ENCODE data around the gene POLR2E.

The POLR2E gene

GRCh38 chr19:1107661-1108261 lies 12.6 kb upstream of the POLR2E start:
- Histone ChIP-seq H3K4me1 (ENCODE audit: control insufficient read depth in 1 of 2, insufficient read depth in 2 of 2, low read length in 2 of 2) (peaks cover 6 to 37% of the 10 kb centered on the region in 2 donors), H3K36me3 (ENCODE audit: control insufficient read depth in 1 of 2, insufficient read depth in 2 of 2, low read length in 2 of 2) (peaks cover 9 to 60% of the 10 kb centered on the region in 2 donors), H3K9me3 (ENCODE audit: control insufficient read depth in 1 of 2, low read length in 2 of 2) (no peaks in the 10 kb centered on the region), H3K27ac (ENCODE audit: low read length) (no peak overlapping the region), H3K27me3 (ENCODE audit: low read depth, low read length) (no peaks in the 10 kb centered on the region), H3K4me3 (ENCODE audit: low read depth in 1 of 2, low read length in 2 of 2) (no peak overlapping the region)

DNA sequence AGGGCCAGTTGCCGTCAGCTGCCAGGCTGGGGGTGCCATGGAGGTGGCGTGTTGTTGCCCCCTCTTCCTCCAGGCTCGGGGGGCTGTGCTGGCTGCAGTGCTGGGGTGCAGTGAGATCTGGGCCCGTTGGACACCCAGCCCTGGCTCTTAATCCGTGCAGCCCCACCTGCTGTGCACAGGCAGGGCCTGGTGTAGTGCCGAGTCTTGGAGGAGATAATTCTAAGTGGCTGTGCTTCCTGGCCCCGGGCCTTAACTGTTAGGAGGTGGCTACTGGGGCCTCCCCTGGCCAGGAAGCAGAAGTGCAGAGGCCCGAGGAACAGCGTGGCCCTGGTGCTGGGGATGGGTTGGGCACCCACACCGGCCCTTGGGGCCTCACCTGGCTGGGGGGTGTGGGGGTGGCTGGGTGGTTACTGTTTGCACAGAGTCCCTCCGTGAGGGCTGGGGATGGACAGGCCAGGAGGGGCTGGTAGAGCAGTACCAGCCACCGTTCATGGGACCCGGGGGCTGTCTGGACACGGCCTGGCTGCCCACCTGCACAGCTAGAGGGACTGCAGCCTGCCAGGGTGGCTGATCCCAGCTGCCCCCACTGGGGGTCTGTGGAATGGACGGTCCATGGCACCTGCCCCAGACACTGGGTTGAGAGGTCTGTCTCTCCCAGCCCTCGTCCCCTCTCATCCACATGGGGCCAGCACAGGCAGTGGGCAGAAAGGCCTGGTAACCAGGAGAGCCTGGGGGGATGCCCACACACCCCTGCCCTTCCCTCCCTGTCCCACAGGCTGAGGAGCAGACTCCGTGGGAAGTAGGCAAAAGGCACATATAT lies 11.9 kb upstream of the POLR2E start:
- Histone ChIP-seq H3K4me3 (ENCODE audit: low read depth in 1 of 2, low read length in 2 of 2) (no peak overlapping the region), H3K27me3 (ENCODE audit: low read depth, low read length) (no peaks in the 10 kb centered on the region), H3K36me3 (ENCODE audit: control insufficient read depth in 1 of 2, insufficient read depth in 2 of 2, low read length in 2 of 2) (peaks cover 9 to 55% of the 10 kb centered on the region in 2 donors), H3K9me3 (ENCODE audit: control insufficient read depth in 1 of 2, low read length in 2 of 2) (no peaks in the 10 kb centered on the region), H3K4me1 (ENCODE audit: control insufficient read depth in 1 of 2, insufficient read depth in 2 of 2, low read length in 2 of 2) (peaks cover 10 to 35% of the 10 kb centered on the region in 2 donors), H3K27ac (ENCODE audit: low read length) (no peak overlapping the region)

- peaks cover 10 to 33% of the 10 kb centered on the region in 2 donors for H3K4me1 ChIP-seq (ENCODE audit: control insufficient read depth in 1 of 2, insufficient read depth in 2 of 2, low read length in 2 of 2)
- no peaks in the 10 kb centered on the region for H3K27me3 ChIP-seq (ENCODE audit: low read depth, low read length)
- H3K4me3 ChIP-seq (ENCODE audit: low read depth in 1 of 2, low read length in 2 of 2) = no peak overlapping the region
- no peak overlapping the region for H3K27ac ChIP-seq (ENCODE audit: low read length)
- H3K9me3 ChIP-seq (ENCODE audit: control insufficient read depth in 1 of 2, low read length in 2 of 2) = no peaks in the 10 kb centered on the region
- H3K36me3 ChIP-seq (ENCODE audit: control insufficient read depth in 1 of 2, insufficient read depth in 2 of 2, low read length in 2 of 2) = peaks cover 6 to 49% of the 10 kb centered on the region in 2 donors
Measured at GRCh38 chr19:1105873-1106840, 11.0 kb upstream of the POLR2E start.

- peaks cover 10 to 33% of the 10 kb centered on the region in 2 donors for H3K4me1 ChIP-seq (ENCODE audit: control insufficient read depth in 1 of 2, insufficient read depth in 2 of 2, low read length in 2 of 2)
- H3K27ac ChIP-seq (ENCODE audit: low read length) = no peak overlapping the region
- H3K36me3 ChIP-seq (ENCODE audit: control insufficient read depth in 1 of 2, insufficient read depth in 2 of 2, low read length in 2 of 2) = peaks cover 0 to 40% of the 10 kb centered on the region in 2 donors
- H3K9me3 ChIP-seq (ENCODE audit: control insufficient read depth in 1 of 2, low read length in 2 of 2) = no peaks in the 10 kb centered on the region
- H3K4me3 ChIP-seq (ENCODE audit: low read depth in 1 of 2, low read length in 2 of 2) = peak overlapping the region; percentile 62 to 79
- no peaks in the 10 kb centered on the region for H3K27me3 ChIP-seq (ENCODE audit: low read depth, low read length)
Measured at GRCh38 chr19:1105008-1105872, 10.1 kb upstream of the POLR2E start.

- peak overlapping the region; percentile 62 to 79 for H3K4me3 ChIP-seq (ENCODE audit: low read depth in 1 of 2, low read length in 2 of 2)
- H3K4me1 ChIP-seq (ENCODE audit: control insufficient read depth in 1 of 2, insufficient read depth in 2 of 2, low read length in 2 of 2) = peaks cover 10 to 36% of the 10 kb centered on the region in 2 donors
- no peak overlapping the region for H3K27ac ChIP-seq (ENCODE audit: low read length)
- H3K9me3 ChIP-seq (ENCODE audit: control insufficient read depth in 1 of 2, low read length in 2 of 2) = no peaks in the 10 kb centered on the region
- peaks cover 0 to 33% of the 10 kb centered on the region in 2 donors for H3K36me3 ChIP-seq (ENCODE audit: control insufficient read depth in 1 of 2, insufficient read depth in 2 of 2, low read length in 2 of 2)
- no peaks in the 10 kb centered on the region for H3K27me3 ChIP-seq (ENCODE audit: low read depth, low read length)
Measured at GRCh38 chr19:1104311-1105007, 9.3 kb upstream of the POLR2E start.

DNA sequence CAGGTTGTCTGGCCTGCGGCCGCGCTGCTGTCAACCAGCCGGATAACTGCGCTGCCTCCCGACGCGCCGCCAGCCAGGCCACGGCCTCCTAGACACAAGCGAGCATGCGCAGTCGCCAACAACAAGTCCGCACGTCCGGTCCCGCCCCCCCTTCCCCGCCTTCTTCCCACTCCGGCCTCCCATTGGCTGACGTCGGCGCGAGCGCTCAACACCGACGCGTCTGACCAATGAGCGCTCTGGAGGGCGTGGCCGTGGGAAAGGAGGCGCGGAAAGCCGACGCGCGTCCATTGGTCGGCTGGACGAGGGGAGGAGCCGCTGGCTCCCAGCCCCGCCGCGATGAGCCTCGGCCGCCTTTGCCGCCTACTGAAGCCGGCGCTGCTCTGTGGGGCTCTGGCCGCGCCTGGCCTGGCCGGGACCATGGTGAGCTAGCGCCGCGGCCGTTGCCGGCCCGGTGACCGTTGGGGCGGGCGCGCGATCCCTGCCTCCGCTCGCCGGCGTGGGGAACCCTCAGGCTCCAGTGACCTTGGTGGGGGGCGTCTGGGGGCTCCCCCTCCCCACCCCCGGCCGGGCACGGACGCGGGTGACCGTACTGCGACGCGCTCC lies 8.6 kb upstream of the POLR2E start, which contains the start of gene GPX4:
Gene GPX4 (plus strand): TSS at position 287 of the 603 bp plus-strand sequence. CDS start 50 bp downstream, at position 337.
- H3K4me1 ChIP-seq (ENCODE audit: control insufficient read depth in 1 of 2, insufficient read depth in 2 of 2, low read length in 2 of 2) = peaks cover 14 to 42% of the 10 kb centered on the region in 2 donors
- H3K9me3 ChIP-seq (ENCODE audit: control insufficient read depth in 1 of 2, low read length in 2 of 2) = no peaks in the 10 kb centered on the region
- peak within 1 kb of the TSS; percentile 90 for H3K27ac ChIP-seq (ENCODE audit: low read length)

GRCh38 chr19:1103132-1103707 lies 8.0 kb upstream of the POLR2E start:
- peak overlapping the region; percentile 30 to 43 for H3K4me3 ChIP-seq (ENCODE audit: low read depth in 1 of 2, low read length in 2 of 2)
- no peaks in the 10 kb centered on the region for H3K27me3 ChIP-seq (ENCODE audit: low read depth, low read length)
- peaks cover 18 to 46% of the 10 kb centered on the region in 2 donors for H3K4me1 ChIP-seq (ENCODE audit: control insufficient read depth in 1 of 2, insufficient read depth in 2 of 2, low read length in 2 of 2)
- peak overlapping the region; percentile 90 for H3K27ac ChIP-seq (ENCODE audit: low read length)
- H3K36me3 ChIP-seq (ENCODE audit: control insufficient read depth in 1 of 2, insufficient read depth in 2 of 2, low read length in 2 of 2) = peaks cover 0 to 23% of the 10 kb centered on the region in 2 donors
- H3K9me3 ChIP-seq (ENCODE audit: control insufficient read depth in 1 of 2, low read length in 2 of 2) = no peaks in the 10 kb centered on the region

More for the DNA sequence above, 8.6 kb upstream of the POLR2E start, which contains the start of gene GPX4:
- H3K4me3 ChIP-seq (ENCODE audit: low read depth in 1 of 2, low read length in 2 of 2) = peak within 1 kb of the TSS; percentile 62 to 79
- peaks cover 0 to 26% of the 10 kb centered on the region in 2 donors for H3K36me3 ChIP-seq (ENCODE audit: control insufficient read depth in 1 of 2, insufficient read depth in 2 of 2, low read length in 2 of 2)
- no peaks in the 10 kb centered on the region for H3K27me3 ChIP-seq (ENCODE audit: low read depth, low read length)

DNA sequence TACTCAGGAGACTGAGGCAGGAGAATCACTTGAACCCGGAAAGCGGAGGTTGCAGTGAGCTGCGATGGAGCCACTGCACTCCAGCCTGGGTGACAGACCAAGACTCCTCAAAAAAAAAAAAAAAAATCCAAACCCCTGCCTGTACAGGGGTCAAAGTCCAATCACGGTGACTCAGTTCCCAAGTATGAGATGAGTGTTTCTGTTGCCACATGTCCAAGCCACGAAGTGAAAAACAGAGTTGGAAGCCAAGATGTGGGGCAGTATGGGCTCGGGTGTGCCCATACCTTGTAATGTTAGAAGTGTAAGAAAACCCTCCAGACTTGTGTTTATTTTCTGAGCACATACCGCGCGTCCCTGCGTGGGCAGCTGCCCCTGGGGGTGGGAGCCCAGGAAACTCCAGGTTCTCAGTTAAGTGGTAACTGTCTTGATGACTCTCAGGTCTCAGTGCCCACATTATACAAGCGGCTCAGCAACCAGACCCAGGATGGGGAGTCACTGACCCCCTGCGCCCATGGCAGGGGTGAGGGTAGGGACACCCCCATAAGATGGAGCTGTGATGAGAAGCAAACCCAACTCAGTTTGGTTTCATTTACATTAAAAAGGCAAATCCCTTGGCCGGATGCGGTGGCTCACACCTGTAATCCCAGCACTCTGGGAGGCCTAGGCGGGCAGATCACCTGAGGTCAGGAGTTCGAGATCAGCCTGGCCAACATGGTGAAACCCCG lies 7.4 kb upstream of the POLR2E start:
- H3K4me3 ChIP-seq (ENCODE audit: low read depth in 1 of 2, low read length in 2 of 2) = no peak overlapping the region

DNA sequence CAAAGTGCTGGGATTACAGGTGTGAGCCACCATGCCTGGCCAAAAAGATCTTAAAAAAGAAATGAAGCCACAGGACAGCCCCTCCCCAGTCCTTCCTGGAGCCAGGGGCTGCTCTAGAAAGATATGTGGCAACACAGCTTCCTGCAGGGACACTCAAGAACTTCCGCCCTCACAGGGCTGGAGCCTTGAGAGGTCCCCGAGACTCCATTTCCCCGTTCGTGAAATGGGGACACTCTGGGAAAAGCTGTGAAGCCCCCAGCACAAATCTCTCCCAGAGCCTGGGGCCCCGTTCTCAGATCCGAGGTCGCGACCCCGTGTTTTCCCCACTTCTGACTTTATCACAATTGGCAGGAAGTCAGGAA lies 6.1 kb upstream of the POLR2E start:
- H3K4me3 ChIP-seq (ENCODE audit: low read depth in 1 of 2, low read length in 2 of 2) = peak overlapping the region in 1 of 2 donors; percentile 23
- H3K27ac ChIP-seq (ENCODE audit: low read length) = peak overlapping the region; percentile 90
- peaks cover 0 to 6% of the 10 kb centered on the region in 2 donors for H3K36me3 ChIP-seq (ENCODE audit: control insufficient read depth in 1 of 2, insufficient read depth in 2 of 2, low read length in 2 of 2)
- no peaks in the 10 kb centered on the region for H3K9me3 ChIP-seq (ENCODE audit: control insufficient read depth in 1 of 2, low read length in 2 of 2)
- H3K27me3 ChIP-seq (ENCODE audit: low read depth, low read length) = no peaks in the 10 kb centered on the region
- H3K4me1 ChIP-seq (ENCODE audit: control insufficient read depth in 1 of 2, insufficient read depth in 2 of 2, low read length in 2 of 2) = peaks cover 18 to 41% of the 10 kb centered on the region in 2 donors

More for the DNA sequence above, 7.4 kb upstream of the POLR2E start:
- Histone ChIP-seq H3K9me3 (ENCODE audit: control insufficient read depth in 1 of 2, low read length in 2 of 2) (no peaks in the 10 kb centered on the region), H3K4me1 (ENCODE audit: control insufficient read depth in 1 of 2, insufficient read depth in 2 of 2, low read length in 2 of 2) (peaks cover 18 to 46% of the 10 kb centered on the region in 2 donors), H3K36me3 (ENCODE audit: control insufficient read depth in 1 of 2, insufficient read depth in 2 of 2, low read length in 2 of 2) (peaks cover 0 to 18% of the 10 kb centered on the region in 2 donors), H3K27ac (ENCODE audit: low read length) (peak overlapping the region; percentile 90), H3K27me3 (ENCODE audit: low read depth, low read length) (no peaks in the 10 kb centered on the region)

All from muscle layer of duodenum (tissue), 2 donors.